22Rv1 (cell line): ENCODE results near the gene PPM1F.

ENCODE experiments used
- H3K27ac ChIP-seq: fragments of 450-650 bp; 2 replicates; pipeline ENCODE4 v1.5.1; 2017
- CTCF ChIP-seq: fragments of 450-650 bp; IDR thresholded peaks from 2 replicates; pipeline ENCODE4 v1.5.1; 2017; ENCODE audit warnings: mild to moderate bottlenecking
- ZFX ChIP-seq: fragments of 450-650 bp; IDR thresholded peaks from 2 replicates; pipeline ENCODE4 v1.6.1; 2017; ENCODE audit warnings: antibody characterized with exemption, borderline replicate concordance

Gene PPM1F

GRCh38 chr22:21948824-21949568 is 3.7 kb downstream of the PPM1F start:
- TF ChIP-seq CTCF = no peak
- TF ChIP-seq ZFX = no peak
- H3K27ac ChIP-seq = no peak overlapping the region

GRCh38 chr22:21948390-21948789 is 4.3 kb downstream of the PPM1F start:
- H3K27ac ChIP-seq = no peak overlapping the region
- TF ChIP-seq CTCF = no peak
- TF ChIP-seq ZFX = no peak

- H3K27ac ChIP-seq = no peak overlapping the region
- TF ChIP-seq ZFX = no peak
- no peak for TF ChIP-seq CTCF
These were observed 5.3 kb downstream of the PPM1F start for GRCh38 chr22:21947040-21948014.

- TF ChIP-seq ZFX = no peak
- H3K27ac ChIP-seq = no peak overlapping the region
These were observed 6.3 kb downstream of the PPM1F start for GRCh38 chr22:21946262-21946925.

GRCh38 chr22:21945453-21946261 is 7.0 kb downstream of the PPM1F start:
- no peak overlapping the region for H3K27ac ChIP-seq
- TF ChIP-seq ZFX (no peak), CTCF (no peak)

GRCh38 chr22:21944871-21945270 is 7.8 kb downstream of the PPM1F start:
- no peak for TF ChIP-seq CTCF
- no peak for TF ChIP-seq ZFX
- no peak overlapping the region for H3K27ac ChIP-seq
